ENCODE measurements around the gene ABCD1.
A peak's percentile ranks its signal among the peaks of the same experiment; 100 is the strongest.

ABCD1 gene

DNA sequence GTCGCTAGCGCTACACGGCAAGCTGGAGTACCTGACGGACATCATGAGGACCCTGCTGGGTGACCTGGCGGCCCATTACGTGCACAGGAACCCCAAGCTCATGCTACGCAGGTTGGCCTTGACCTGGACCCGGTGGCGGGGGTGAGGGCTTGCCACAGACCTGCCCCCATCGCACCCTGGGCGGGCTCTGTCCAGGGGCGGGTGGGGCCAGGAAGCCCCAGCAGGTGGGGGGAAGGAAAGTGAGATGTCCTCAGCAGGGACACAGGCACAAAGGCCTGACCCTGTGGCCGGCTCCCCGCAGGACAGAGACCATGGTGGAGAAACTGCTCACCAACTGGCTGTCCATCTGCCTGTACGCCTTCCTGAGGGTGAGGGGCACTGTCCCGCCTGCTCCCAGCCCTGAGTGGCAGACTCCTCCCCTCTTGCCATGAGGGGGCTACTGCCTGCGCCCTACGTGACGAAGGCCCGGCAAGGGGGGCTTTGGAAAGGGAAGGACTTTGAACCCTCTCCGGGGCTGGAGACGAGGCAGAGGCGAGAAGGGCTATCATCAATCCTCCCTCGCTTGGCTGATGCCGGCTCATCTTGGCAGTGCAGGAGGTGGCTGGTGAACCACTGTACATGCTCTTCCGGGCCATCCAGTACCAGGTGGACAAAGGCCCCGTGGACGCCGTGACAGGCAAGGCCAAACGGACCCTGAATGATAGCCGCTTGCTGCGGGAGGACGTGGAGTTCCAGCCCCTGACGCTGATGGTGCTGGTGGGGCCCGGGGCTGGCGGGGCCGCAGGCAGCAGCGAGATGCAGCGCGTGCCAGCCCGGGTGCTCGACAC, 50.9 kb downstream of the ABCD1 start:
- DNase-seq = no peak

DNA sequence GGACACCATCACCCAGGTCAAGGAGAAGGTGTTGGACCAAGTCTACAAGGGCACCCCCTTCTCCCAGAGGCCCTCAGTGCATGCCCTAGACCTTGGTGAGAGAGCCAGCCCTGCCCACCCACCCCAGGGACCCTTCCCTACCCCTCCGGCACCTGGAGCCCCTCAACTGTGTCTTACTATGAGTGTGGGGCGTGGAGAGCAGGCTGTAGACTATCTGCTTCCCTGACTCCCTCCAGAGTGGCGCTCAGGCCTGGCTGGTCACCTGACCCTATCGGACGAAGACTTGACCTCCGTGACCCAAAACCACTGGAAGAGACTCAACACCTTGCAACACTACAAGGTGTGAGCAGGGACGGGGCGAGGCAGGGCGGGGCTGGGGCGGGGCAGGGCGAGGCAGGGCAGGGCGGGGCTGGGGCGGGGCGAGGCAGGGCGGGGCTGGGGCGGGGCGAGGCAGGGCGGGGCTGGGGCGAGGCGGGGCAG, 51.5 kb downstream of the ABCD1 start:
- DNase-seq = no peak

DNA sequence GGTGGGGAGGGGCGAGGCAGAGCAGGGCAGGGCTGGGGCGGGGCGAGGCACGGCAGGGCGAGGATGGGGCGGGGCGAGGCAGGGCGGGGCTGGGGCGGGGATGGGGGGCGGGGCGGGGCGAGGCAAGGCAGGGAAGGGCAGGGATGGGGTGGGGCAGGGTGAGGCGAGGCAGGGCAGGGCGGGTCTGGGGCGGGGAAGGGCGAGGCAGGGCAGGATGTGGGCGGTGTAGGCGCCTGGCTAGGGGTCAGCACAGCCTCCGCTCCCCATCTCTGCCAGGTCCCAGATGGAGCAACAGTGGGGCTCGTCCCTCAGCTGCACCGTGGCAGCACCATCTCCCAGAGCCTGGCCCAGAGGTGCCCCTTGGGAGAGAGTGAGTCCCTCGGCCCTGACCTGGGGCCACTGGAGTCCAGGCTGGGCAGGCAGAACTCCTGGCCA, 52.0 kb downstream of the ABCD1 start:
- DNase-seq = no peak

DNA sequence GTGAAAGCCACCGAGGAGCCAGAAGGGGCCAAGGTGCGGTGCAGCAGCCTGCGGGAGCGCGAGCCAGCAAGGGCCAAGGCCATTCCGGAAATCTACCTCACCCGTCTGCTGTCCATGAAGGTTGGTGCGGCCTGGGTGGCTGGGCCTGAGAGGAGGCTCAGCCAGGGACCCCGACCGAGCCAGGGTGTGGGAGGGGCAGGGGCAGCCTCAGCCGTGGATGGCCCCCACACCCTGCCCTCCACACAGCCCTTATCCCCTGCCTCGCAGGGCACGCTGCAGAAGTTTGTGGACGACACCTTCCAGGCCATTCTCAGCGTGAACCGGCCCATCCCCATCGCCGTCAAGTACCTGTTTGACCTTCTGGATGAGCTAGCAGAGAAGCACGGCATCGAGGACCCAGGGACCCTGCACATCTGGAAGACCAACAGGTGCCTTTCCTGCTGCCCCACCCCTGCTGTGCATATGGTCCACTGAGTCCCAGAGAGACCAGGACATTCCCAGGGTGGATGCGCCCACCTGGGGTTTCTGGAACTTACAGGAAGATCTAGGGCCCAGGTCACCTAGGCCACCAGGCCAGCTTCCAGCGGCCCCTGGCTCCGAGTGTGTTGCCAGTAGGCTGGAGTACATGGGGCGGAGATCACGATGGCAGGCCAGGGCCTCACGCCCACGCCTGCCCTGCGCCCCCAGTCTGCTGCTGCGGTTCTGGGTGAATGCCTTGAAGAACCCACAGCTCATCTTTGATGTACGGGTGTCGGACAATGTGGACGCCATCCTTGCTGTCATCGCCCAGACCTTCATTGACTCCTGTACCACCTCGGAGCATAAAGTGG, 52.8 kb downstream of the ABCD1 start:
- DNase-seq = no peak

DNA sequence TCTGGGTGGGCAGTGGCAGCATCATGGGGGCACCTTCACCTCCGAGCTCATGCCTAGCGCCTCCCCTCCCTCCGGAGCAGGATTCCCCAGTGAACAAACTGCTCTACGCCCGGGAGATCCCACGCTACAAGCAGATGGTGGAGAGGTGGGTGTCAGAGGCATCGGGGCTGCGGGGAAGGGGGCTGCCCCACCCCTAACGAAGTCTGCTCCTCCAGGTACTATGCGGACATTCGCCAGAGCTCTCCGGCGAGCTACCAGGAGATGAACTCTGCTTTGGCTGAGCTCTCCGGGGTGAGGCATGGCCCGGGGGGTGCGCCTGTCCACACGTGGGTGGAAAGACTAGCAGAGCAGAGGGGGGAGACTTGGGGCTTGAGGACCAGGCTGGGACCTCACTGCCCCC, 53.5 kb downstream of the ABCD1 start:
- no peak for DNase-seq

DNA sequence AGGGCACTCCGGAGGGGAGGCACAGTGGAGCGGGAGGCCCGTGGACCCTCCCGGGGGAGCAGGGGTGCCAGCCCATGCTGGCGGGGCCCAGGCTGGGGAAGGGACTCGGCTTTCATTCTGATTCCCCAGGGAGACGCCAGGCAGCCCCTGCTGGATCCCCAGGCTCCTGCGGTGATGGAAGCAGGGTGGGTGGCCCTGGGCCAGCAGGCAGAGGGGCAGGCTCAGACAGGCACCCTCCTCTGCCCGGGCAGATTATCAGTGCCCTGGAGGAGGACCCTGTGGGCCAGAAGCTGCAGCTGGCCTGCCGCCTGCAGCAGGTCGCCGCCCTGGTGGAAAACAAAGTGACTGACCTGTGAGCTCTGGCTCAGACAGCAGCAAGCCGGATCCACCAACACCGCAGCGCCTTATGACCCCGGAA, 54.0 kb downstream of the ABCD1 start:
- peak; percentile 55 for DNase-seq

DNA sequence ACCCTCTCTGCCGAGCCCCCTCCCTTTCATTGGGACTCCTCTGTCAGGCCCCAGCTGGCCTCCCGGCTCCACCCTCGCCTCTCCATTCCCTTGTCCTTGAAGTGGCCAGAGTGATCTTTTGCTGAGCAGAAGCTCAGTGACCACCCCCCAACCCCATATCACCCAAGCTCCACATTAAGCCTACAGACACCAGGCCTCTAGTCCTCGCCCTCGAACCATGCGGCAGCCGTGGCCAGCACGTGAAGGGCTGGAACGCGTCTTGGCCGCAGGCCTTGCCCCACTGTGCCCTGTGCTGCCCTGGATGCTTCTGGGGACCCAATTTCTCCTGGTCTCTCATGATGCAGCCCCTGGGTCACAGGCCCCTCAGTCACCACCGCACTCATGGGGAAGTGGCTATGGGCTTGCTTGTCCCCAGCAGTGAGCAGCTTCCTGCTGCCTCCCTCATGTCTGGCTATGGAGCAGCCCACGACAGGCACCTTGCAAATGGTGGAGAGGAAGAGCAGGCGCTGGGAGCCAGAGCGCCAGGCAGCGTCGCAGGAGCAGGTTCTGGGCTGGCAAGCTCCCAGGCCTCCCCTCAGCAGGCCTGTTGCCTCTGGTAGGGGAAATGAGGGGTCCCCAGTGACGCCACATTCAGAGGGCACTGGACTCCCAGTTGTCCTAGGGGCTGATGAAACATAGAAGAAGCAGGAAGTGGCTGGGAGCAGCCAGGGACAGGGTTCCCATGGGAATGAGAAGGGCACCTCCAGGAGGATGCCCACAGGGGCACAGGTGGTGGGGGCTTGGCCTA, 55.4 kb downstream of the ABCD1 start:
- peak; percentile 12 for DNase-seq

DNA sequence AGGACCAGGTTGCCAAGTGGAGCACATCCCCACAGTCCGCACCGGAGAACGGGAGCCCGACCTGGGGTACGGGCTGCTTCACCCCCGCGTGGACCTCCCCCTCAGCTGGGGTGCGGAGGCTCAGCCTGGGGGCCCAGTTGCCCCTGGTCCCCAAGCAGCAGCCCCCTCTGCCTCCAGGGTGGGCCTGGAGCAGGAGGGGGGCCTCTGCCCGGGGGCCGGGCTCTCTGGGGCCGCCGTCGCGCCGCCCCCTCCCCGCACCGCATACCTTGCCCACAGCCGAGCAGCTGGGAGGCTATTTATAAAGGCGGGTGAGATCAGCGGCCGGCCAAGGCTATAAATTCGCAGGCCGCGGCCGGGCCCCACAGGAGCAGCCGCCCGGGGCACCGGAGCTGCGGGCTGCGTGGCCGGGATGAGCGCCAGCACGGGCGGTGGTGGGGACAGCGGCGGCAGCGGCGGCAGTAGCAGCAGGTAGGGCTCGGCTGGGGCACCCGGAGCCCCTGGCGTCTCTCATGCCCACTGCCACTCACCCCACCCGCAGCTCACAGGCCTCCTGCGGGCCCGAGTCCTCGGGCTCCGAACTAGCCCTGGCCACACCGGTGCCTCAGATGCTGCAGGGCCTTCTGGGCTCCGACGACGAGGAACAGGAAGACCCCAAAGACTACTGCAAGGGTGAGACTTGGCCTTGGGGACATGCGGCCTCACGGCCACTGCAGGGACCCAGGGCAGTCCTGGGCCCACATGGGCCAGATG, 56.2 kb downstream of the ABCD1 start, which contains the start of gene SRPK3:
TSS of gene SRPK3 (plus strand) at position 364 of the 750 bp plus-strand sequence. CDS start at position 410, 46 bp downstream.
- DNase-seq = no peak

DNA sequence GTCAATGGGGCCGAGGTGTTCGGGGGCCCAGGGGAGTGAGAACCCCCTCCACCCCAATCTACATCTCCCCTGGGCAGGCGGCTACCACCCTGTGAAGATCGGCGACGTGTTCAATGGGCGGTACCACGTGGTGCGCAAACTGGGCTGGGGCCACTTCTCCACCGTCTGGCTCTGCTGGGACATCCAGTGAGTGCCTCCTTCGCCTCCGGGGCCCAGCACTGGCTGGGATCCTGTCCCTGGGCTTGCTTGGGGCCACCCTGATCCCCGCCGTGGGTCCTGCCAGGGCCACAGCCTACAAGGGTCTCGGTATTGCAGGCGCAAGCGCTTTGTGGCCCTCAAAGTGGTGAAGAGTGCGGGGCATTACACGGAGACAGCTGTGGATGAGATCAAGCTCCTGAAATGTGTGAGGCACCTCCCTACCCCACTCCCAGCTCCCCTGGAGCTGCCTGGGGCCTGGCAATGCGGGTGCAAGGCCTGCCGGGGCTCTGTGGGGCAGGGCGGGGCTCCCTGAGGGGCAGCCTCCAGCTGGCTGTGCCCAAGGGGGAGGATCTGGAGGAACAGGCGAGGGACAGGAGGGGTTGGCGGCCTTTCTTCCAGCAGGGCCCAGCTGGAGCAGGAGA, 56.9 kb downstream of the ABCD1 start:
- peak; percentile 54 for DNase-seq

DNA sequence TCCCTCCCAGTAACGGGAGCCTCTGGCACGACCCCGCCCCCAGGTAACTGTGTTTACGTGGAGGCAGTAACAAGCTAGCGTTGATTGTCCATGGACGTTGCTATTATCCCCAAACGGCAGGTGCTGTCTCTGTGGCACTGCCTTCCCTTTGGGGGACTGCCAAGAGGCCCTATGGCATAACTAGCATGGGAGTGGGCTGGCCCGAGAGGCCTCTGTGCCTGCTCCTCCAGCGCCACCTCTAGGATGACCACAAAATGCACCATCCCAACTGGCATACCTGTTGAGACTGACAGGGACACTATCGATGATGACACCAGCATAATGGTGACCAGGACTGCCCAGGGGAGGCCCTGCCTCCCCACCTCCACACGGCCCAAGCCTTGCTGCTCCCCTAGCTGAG, 57.7 kb downstream of the ABCD1 start:
- peak; percentile 96 for DNase-seq

DNA sequence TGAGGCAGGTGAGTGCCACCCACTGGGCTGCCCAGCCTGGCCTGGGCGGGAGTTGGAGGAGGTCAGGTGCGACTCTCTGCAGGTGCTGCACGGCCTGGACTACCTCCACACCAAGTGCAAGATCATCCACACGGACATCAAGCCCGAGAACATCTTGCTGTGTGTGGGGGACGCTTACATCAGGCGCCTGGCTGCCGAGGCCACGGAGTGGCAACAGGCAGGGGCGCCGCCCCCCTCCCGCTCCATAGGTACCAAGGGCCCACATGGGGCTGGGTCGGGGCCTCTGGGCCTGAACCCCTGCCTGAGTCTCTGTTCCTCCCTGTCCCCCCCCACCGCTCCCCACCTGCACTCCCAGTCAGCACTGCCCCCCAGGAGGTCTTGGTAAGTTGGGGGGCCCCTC, 58.2 kb downstream of the ABCD1 start:
- DNase-seq = no peak

DNA sequence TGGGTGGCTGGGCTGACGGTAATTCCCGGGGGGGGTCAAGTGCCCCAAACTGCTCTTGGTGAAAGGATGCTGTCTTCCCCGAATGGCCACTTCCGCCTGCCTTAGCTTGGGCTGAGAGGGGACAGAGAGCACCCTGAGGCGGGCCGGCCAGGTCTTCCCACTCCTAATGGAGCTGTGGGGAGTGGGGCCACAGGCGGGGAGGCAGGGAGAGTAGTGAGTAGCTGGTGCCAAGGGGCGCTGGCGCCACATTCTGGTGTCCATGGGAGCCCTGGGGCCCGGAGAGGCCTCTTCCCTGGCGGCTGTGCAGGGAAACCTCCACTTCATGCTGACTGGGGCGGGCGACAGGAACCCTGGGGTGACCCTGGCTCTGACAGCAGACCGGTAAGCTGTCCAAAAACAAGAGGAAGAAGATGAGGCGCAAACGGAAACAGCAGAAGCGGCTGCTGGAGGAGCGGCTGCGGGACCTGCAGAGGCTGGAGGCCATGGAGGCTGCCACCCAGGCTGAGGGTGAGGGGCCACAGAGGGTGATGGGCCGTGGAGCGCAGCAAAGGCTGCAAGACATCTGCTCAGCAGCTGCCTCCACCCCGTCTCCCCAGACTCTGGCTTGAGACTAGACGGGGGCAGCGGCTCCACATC, 58.8 kb downstream of the ABCD1 start:
- no peak for DNase-seq

DNA sequence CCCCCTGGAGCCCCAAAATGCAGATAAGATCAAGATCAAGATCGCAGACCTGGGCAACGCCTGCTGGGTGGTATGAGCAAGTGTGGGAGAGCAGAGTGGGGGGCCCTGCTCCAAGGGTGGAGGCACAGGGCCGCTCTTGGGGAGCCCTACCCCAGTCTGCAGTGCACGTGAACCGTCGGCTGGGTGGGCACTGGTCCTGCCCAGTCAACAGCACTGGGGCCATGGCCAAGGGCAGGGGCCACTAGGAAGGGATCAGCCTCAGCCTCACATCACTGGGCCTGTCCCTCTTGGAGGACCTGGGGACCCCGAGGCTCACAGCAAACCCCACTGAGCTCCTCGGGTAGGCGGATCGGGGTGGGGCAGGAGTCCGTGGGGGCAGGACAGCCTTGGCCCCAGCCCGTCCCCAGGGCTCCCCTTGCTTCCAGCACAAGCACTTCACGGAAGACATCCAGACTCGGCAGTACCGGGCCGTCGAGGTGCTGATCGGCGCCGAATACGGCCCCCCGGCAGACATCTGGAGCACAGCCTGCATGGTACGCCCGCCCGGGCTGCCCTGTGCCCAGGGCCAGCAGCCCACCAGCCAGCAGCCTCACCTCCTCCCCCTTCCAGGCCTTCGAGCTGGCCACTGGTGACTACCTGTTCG, 59.8 kb downstream of the ABCD1 start:
- DNase-seq = no peak

DNA sequence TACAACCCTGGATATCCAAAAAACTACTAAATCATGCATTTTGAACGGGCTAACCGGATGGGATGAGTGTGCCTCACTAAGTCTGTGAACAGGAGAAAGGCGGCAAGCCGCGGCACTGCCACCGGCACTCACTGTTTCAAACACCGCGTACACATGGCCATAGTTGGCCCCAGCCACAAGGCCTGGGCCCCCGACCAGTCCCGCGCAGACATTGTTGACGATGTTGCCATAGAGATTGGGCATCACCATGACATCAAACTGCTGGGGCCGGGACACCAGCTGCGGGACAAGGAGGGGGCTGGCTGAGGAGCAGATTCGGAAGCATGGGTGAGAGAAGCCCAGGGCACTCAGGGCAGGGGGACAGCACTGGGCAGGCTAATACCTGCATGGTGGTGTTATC, 62.0 kb downstream of the ABCD1 start:
- DNase-seq = no peak

DNA sequence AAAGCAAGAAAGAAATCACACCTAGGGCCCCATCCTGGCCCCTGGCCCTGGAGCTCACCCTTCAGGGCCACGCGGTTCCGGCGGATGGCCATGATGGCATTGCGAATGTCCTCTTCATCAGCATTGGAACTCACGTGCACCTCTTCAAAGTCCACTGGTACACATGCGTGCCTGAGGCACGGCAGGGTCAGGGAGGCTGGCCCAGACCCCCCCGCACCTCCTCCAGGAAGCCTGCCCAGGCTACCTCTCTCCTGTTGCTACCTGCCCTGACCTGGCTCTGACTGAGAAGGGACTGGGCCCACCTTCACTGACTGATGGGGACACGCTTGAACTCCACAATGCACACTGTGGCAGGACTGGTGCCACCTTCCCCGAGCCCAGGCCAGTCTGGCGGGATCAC, 65.0 kb downstream of the ABCD1 start:
- DNase-seq = no peak

DNA sequence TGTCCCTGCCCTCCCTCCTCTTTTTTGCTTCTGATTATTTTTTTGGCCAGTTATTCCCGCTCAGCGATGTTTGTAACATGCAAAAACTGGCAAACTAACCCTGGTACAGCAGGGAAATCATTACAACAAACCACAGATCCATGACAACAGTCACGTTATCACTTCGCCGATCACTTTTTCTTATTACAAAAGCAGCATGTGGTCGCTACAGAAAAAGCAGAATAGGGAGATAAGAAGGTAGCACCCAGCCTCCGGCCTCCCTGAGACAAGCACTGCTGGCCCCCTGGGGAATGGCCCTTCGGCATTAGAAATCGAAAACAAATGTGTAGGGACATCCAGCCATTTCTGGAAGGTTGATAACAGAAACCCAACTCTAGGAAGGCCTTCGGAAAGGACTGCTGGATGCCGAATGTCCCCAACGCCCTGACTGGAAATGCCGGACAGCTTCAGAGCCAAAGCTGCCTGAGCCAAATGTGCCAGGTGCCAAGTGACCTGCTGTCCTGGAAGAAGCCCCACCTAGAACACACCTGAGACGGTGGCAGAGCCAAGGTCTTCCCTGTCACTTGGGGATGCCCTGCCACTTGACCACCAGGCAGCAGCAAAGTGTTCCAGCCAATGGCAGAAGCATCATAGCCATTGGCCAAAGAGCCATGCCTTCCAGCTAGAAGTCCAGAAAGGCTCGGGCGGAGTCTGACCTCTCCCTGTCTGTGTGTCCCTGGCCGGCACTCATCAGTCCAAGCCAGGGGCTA, 66.6 kb downstream of the ABCD1 start:
- DNase-seq = no peak

DNA sequence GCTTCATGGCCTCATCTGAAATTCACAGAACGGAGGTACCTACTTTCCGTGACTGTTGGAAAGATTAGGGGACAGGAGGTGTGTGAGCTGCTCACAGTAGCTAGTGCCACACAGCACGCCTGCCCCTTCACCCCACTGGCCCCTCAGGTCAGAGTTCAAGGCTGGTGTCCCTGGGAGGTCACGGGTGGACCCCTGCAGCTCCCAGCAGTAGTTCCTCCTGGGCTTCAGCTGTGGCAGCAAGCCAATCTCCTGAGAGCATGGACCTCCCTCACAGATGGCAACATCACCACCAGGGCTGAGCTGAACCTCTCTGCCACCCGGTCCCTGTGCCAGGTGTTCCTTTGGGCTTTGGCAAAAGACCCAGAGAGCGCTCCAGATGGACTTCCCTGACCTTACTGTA, 67.7 kb downstream of the ABCD1 start:
- DNase-seq = no peak

DNA sequence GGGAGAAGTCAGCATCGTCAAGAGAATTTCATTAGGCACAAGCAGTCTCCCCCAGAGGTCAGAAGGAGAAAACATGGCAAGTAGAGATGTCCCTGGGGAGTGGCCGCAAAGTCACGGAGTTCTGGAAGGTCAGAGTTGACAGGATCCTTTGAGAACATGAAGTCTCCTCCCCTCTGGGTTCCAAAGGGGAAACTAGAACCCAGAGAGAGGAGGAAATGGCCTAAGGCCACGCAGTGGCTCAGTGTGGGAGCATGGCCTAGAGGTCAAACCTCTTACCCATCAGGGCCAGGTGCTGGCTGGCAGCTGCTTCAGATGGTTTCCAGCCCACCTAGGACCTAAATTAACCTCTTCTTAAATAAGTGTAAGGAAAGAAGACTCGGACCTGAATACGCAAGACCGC, 68.6 kb downstream of the ABCD1 start:
- DNase-seq = no peak

All from NCI-H1436 (cell line).